Naive thymus-derived CD4-positive, alpha-beta T cell (primary cell): ENCODE measurements around the gene TYMP. TPM values are rescaled to one million over a fixed set of nuclear protein-coding genes. Genes with fewer than 3 reads are reported as not detected.

Experiments used
- ATAC-seq: fragments of 150-1000 bp; cut with Tn5 transposase; 2 replicates; pipeline ENCODE4 v1.10.0; 2021; ENCODE audit warnings: mild to moderate bottlenecking, moderate library complexity
- CTCF ChIA-PET: fragments of 350-600 bp; sonication (Branson Sonifier 250); formaldehyde crosslinking; loops from one replicate; lab custom pipeline; 2021; ENCODE audit warnings: antibody characterized with exemption; lab: Charles Lee
- POLR2A ChIA-PET: fragments of 350-600 bp; sonication (Branson Sonifier 250); formaldehyde crosslinking; loops from one replicate; lab custom pipeline; 2021; ENCODE audit warnings: antibody characterized with exemption, inconsistent platforms; lab: Charles Lee
- DNase-seq, 9 donors: peaks; one replicate each; pipeline versions ENCODE4 v3.0.0 to v3.0.0-alpha.2; 2020 to 2022; ENCODE audit warnings: mixed read lengths in 1 of 9
- H3K27ac ChIP-seq: one replicate; pipeline ENCODE4 v1.7.0; 2013; ENCODE audit warnings: mild to moderate bottlenecking, low read depth, low read length, moderate library complexity
- H3K27me3 ChIP-seq, 2 donors: one replicate each; pipeline ENCODE4 v1.7.0; 2013; ENCODE audit warnings: low read length in 2 of 2, mild to moderate bottlenecking in 2 of 2, moderate library complexity in 2 of 2; ENCODE audit not compliant: control insufficient read depth in 2 of 2, insufficient read depth in 2 of 2
- H3K36me3 ChIP-seq, 3 experiments: 1 replicate in 2 of 3; 2 replicates in 1 of 3; pipeline ENCODE4 v1.7.0; 2013; ENCODE audit warnings: low read length in 3 of 3, mild to moderate bottlenecking in 3 of 3, moderate library complexity in 1 of 3; ENCODE audit not compliant: insufficient read depth in 3 of 3, control insufficient read depth in 2 of 3
- H3K4me1 ChIP-seq, 2 donors: one replicate each; pipeline ENCODE4 v1.7.0; 2013; ENCODE audit warnings: low read length in 2 of 2, mild to moderate bottlenecking in 2 of 2, moderate library complexity in 1 of 2; ENCODE audit not compliant: control insufficient read depth in 2 of 2, insufficient read depth in 2 of 2
- H3K4me3 ChIP-seq: 2 replicates; pipeline ENCODE4 v1.7.0; 2013; ENCODE audit warnings: mild to moderate bottlenecking, low read length
- H3K9me3 ChIP-seq, 3 experiments: 1 replicate in 2 of 3; 2 replicates in 1 of 3; pipeline ENCODE4 v1.7.0; 2013; ENCODE audit warnings: low read length in 3 of 3; ENCODE audit not compliant: control insufficient read depth in 2 of 3
- H3K27ac Mint-ChIP-seq, 9 donors: one replicate each; pipeline ENCODE4 v1.8.0; 2020 to 2022; ENCODE audit warnings: mixed read lengths in 9 of 9, mild to moderate bottlenecking in 8 of 9, moderate library complexity in 5 of 9, inconsistent platforms in 2 of 9
- H3K27me3 Mint-ChIP-seq, 5 donors: one replicate each; pipeline ENCODE4 v1.8.0; 2021 to 2022; ENCODE audit warnings: mixed read lengths in 5 of 5, mild to moderate bottlenecking in 1 of 5
- H3K36me3 Mint-ChIP-seq, 5 donors: one replicate each; pipeline ENCODE4 v1.8.0; 2020 to 2022; ENCODE audit warnings: mixed read lengths in 5 of 5, mild to moderate bottlenecking in 3 of 5, inconsistent platforms in 1 of 5
- H3K4me1 Mint-ChIP-seq, 7 donors: one replicate each; pipeline ENCODE4 v1.8.0; 2020 to 2022; ENCODE audit warnings: mixed read lengths in 7 of 7, mild to moderate bottlenecking in 3 of 7, inconsistent platforms in 1 of 7
- H3K4me3 Mint-ChIP-seq, 10 donors: one replicate each; pipeline ENCODE4 v1.8.0; 2020 to 2022; ENCODE audit warnings: mild to moderate bottlenecking in 10 of 10, mixed read lengths in 10 of 10, moderate library complexity in 6 of 10, inconsistent platforms in 2 of 10
- H3K9me3 Mint-ChIP-seq, 11 donors: one replicate each; pipeline ENCODE4 v1.8.0; 2020 to 2022; ENCODE audit warnings: mixed read lengths in 11 of 11, mild to moderate bottlenecking in 4 of 11, inconsistent platforms in 1 of 11, moderate library complexity in 1 of 11
- intact Hi-C, 2 donors: fragments of 100-400 bp; cut with micrococcal nuclease; formaldehyde crosslinking; loops; one replicate each; pipeline ENCODE4 v1.15.1; 2023
- polyA plus RNA-seq, 2 donors: library from polyadenylated mRNA; unstranded; fragments of 300-500 nt; fragmentation: Illumina TruSeq; gene quantifications; one replicate each; pipeline ENCODE4 v1.2.3, GENCODE V29; 2021
- total RNA-seq, 6 experiments: library from RNA in 5 of 6; stranded (reverse) in 5 of 6; gene quantifications; 1 replicate in 5 of 6; 2 replicates in 1 of 6; pipeline ENCODE4 v1.2.3 and lab custom pipeline; 2021 to 2026

Gene TYMP
- total and polyA plus RNA-seq, 7 experiments from 2014 or later, result 2.7 to 161 (median 7.9) TPM

DNA sequence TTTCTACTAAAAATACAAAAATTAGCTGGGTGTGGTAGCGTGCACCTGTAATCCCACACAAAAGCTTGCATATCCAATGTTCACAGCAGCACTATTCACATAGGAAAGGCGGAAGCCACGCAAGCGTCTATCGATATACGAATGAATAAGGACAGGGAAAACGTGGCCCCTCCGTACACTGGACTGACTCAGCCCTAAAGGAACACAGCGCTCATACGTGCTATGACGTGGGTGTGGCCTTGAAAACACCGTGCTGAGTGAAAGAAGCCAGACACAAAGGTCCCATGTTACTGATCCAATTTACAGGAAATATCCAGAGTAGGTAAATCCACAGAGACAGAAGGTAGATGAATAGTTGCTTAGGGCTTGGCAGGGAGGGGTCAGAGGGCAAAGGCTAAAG, 29.4 kb downstream of the TYMP start:
- DNase-seq (no peak), ATAC-seq (no peak)
- Mint-ChIP-seq H3K36me3 (peaks cover 0 to 3% (median 0%) of the 10 kb centered on the region in 5 donors), H3K27ac (no peak overlapping the region), H3K27me3 (peaks cover 0 to 5% (median 0%) of the 10 kb centered on the region in 5 donors), H3K4me1 (peaks cover 3 to 10% (median 9%) of the 10 kb centered on the region in 7 donors), H3K9me3 (no peaks in the 10 kb centered on the region), H3K4me3 (no peak overlapping the region)
- ChIA-PET POLR2A (interaction anchor here (0.9 kb wide), 1 partner anchor 25 kb away, joined by 3 read pairs; the partner anchor contains the start of gene SCO2), CTCF (interaction anchor here (1.4 kb wide), 1 partner anchor 25 kb away, joined by 7 read pairs; the partner anchor contains the start of gene SCO2)
- intact Hi-C loops, result loop anchor here in 1 of 2 donors (10.0 kb wide), 1 partner anchor 226 kb away; the partner anchor contains the start of gene MAPK11
- H3K36me3 ChIP-seq, result peaks cover 0 to 26% (median 6%) of the 10 kb centered on the region in 3 experiments
- no peaks in the 10 kb centered on the region for H3K4me1 ChIP-seq
- H3K9me3 ChIP-seq, result no peaks in the 10 kb centered on the region
- H3K4me3 ChIP-seq, result no peak overlapping the region
- H3K27ac ChIP-seq, result no peak overlapping the region
- no peaks in the 10 kb centered on the region for H3K27me3 ChIP-seq

DNA sequence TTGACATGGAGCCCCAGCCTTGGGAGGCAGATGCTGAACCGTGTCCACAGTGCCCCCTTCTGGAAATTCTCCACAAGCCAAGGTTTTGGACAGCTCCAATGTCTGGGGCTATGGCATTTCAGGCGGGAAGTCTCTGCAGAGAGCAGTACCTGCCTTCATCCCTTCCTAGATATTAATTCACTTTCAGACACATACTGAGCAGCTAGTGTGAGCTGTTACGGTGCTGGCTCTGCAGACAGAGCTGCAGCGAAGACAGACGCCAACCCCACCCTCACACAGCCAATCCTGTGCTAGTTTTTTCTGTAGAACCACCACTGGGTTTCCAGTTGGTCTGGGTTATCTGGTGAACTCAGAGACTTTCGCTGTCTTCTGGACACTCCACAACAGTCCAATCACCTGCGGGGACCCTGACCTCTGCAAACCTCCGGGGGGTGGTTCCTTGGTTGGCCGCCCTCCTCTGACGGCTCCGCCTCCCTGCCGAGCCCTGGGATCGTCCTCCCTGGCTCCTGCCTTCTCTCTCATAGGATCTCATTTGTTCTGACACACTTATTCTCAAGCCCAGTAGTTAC, 31.4 kb downstream of the TYMP start:
- no peaks in the 10 kb centered on the region for H3K27me3 ChIP-seq
- ChIA-PET CTCF (interaction anchor here (0.5 to 2.4 kb wide), 24 partner anchors 10 to 259 kb away, joined by 3 to 16 read pairs (median 4); partner anchors contain the start of genes LMF2, NCAPH2 and SCO2), POLR2A (interaction anchor here (0.5 to 2.1 kb wide), 11 partner anchors 15 to 155 kb away, joined by 3 to 10 read pairs (median 3); partner anchors contain the start of genes PPP6R2 and SCO2)
- DNase-seq (peak in 8 of 9 donors; percentile 60 to 76 (median 70)), ATAC-seq (peak; percentile 92)
- Mint-ChIP-seq H3K27ac (no peak overlapping the region), H3K36me3 (peaks cover 0 to 3% (median 0%) of the 10 kb centered on the region in 5 donors), H3K27me3 (peaks cover 0 to 5% (median 0%) of the 10 kb centered on the region in 5 donors), H3K4me3 (no peak overlapping the region), H3K9me3 (no peaks in the 10 kb centered on the region), H3K4me1 (peaks cover 3 to 10% (median 9%) of the 10 kb centered on the region in 7 donors)
- intact Hi-C loops, result loop anchor here (1.0 to 10.0 kb wide), 11 partner anchors 28 to 257 kb away; no protein-coding TSS in a partner anchor
- H3K9me3 ChIP-seq, result no peaks in the 10 kb centered on the region
- H3K4me1 ChIP-seq, result no peaks in the 10 kb centered on the region
- peaks cover 0 to 13% (median 0%) of the 10 kb centered on the region in 3 experiments for H3K36me3 ChIP-seq
- H3K4me3 ChIP-seq, result no peak overlapping the region
- H3K27ac ChIP-seq, result no peak overlapping the region

DNA sequence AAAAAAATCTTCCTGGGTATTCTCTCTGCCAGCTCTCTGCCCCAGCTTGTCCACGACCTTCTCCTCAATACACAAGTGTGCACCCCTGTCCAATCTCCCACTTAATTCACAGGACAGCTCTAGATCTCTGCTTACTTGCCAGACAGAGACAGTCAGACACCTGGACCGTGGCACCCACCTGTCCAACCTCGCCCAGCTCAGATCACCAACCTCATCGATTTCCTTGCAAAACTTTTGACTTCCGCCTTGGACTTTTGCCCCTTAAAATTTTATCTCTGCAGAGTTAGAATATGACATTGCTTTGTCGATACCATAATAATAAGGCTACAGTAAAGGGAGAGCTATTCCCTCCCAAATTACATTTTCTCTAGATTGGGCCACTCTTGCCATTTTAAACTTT, 32.7 kb downstream of the TYMP start:
- ATAC-seq (no peak), DNase-seq (no peak)
- Histone ChIP-seq H3K4me1 (no peaks in the 10 kb centered on the region), H3K27ac (no peak overlapping the region), H3K27me3 (no peaks in the 10 kb centered on the region), H3K4me3 (no peak overlapping the region), H3K36me3 (peaks cover 0 to under 1% (median 0%) of the 10 kb centered on the region in 3 experiments), H3K9me3 (no peaks in the 10 kb centered on the region)
- H3K9me3 Mint-ChIP-seq, result no peaks in the 10 kb centered on the region
- H3K4me3 Mint-ChIP-seq, result no peak overlapping the region
- ChIA-PET CTCF (interaction anchor here (0.6 to 2.4 kb wide), 15 partner anchors 11 to 619 kb away, joined by 3 to 16 read pairs (median 4); partner anchors contain the start of genes LMF2, NCAPH2 and SCO2), POLR2A (interaction anchor here (0.7 to 2.1 kb wide), 7 partner anchors 9 to 245 kb away, joined by 3 to 10 read pairs (median 5); partner anchors contain the start of genes LMF2, NCAPH2 and SCO2)
- no peak overlapping the region for H3K27ac Mint-ChIP-seq
- H3K27me3 Mint-ChIP-seq, result peaks cover 0 to 5% (median 0%) of the 10 kb centered on the region in 5 donors
- peaks cover 3 to 10% (median 9%) of the 10 kb centered on the region in 7 donors for H3K4me1 Mint-ChIP-seq
- intact Hi-C loops, result loop anchor here (5.0 to 10.0 kb wide), 3 partner anchors 40 to 195 kb away; no protein-coding TSS in a partner anchor
- H3K36me3 Mint-ChIP-seq, result peaks cover 0 to 3% (median 0%) of the 10 kb centered on the region in 5 donors

DNA sequence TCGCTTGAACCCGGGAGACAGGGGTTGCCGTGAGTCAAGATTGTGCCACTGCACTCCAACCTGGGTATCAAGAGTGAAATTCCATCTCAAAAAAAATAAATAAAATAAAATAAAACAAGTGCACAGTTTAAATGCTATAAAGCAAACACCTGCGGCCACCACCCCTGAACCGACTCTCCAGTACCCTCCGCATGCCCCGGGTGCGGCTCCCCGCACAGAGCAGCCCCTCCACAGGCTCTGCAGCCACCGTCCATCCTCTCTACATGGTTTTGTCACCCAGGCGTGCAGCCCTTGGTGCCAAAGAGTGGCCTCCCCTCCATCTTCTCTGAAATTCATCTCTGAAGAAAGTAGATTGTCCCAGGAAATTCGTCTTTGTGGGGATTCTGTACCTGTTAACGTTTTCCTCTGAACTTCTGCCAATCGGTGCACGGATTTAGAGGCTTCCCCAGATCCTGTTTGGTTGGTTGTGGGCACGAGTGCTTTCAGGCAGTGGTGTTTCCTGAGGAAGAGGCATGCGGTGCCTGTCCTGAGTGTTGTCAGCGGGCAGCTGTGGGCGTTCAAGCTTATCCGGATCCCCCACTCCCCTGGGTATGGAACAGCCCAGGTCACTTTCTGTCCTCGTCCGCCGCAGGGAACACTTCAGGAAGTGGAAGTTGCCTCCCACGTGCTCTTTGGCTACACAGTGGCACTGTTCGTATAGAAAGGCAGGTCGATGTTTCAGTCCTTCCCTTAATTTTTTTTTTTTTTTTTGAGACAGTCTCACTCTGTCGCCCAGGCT, 39.1 kb downstream of the TYMP start:
- peaks cover 0 to 6% of the 10 kb centered on the region in 2 donors for H3K4me1 ChIP-seq
- Mint-ChIP-seq H3K4me1 (peaks cover 6 to 12% (median 8%) of the 10 kb centered on the region in 7 donors), H3K4me3 (peak overlapping the region; percentile 16 to 73 (median 59)), H3K36me3 (no peaks in the 10 kb centered on the region), H3K27me3 (peaks cover 0 to 5% (median 0%) of the 10 kb centered on the region in 5 donors), H3K9me3 (no peaks in the 10 kb centered on the region), H3K27ac (peak overlapping the region in 3 of 9 donors; percentile 39 to 72 (median 40))
- H3K4me3 ChIP-seq, result no peak overlapping the region
- no peaks in the 10 kb centered on the region for H3K36me3 ChIP-seq
- peak; percentile 22 for ATAC-seq
- H3K27ac ChIP-seq, result no peak overlapping the region
- H3K27me3 ChIP-seq, result no peaks in the 10 kb centered on the region
- H3K9me3 ChIP-seq, result no peaks in the 10 kb centered on the region
- intact Hi-C loops, result loop anchor here in 1 of 2 donors (10.0 kb wide), 1 partner anchor 46 kb away; no protein-coding TSS in a partner anchor
- no peak for DNase-seq
- CTCF ChIA-PET, result interaction anchor here (0.6 kb wide), 1 partner anchor 264 kb away, joined by 3 read pairs; no protein-coding TSS in a partner anchor
- POLR2A ChIA-PET, result interaction anchor here (0.6 to 1.4 kb wide), 2 partner anchors 17 to 66 kb away, joined by 3 to 4 read pairs; partner anchors contain the start of genes LMF2 and NCAPH2

DNA sequence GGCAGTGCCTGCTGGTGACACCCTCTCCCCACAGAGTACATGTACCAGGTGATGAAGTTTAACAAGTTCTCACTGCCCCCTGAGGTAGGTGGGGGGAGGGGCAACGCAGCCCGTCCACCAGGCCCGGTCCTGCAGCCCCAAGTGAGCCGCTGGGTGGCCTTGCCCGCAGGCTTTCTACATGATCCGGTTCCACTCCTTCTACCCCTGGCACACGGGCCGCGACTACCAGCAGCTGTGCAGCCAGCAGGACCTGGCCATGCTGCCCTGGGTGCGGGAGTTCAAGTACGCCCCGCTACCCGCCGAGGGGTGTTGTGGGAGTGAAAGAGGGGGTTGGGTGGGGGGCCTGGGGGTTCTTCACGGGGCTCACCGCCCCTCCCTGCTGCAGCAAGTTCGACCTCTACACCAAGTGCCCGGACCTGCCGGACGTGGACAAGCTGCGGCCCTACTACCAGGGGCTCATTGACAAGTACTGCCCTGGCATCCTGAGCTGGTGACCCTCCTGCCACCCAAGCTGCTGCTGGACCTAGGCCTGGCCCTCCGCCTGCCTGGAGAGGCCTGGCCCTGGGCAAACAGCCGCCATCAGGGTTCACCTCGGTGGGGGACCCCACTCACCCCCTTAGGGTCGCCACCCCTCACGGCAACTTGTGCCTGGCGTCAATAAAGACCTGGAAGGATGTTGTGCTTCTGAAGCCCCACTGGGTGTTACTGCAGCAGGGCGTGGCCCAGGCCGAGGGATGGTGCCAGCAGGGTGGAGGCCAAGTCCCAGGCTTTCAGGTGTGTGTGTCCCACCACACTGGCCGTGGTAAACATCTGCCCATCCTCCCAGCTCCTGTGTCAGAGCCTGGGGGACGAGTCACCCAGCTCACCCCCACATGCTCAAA, 40.2 kb downstream of the TYMP start:
- H3K27ac ChIP-seq, result no peak overlapping the region
- ATAC-seq, result no peak
- intact Hi-C loops, result loop anchor here in 1 of 2 donors (10.0 kb wide), 1 partner anchor 45 kb away; no protein-coding TSS in a partner anchor
- H3K4me1 Mint-ChIP-seq, result peaks cover 7 to 15% (median 8%) of the 10 kb centered on the region in 7 donors
- H3K9me3 ChIP-seq, result no peaks in the 10 kb centered on the region
- no peak overlapping the region for H3K4me3 Mint-ChIP-seq
- no peaks in the 10 kb centered on the region for H3K36me3 Mint-ChIP-seq
- no peaks in the 10 kb centered on the region for H3K36me3 ChIP-seq
- no peaks in the 10 kb centered on the region for H3K9me3 Mint-ChIP-seq
- CTCF ChIA-PET, result no interaction called here
- peaks cover 0 to 5% (median 0%) of the 10 kb centered on the region in 5 donors for H3K27me3 Mint-ChIP-seq
- POLR2A ChIA-PET, result interaction anchor here (0.6 to 1.4 kb wide), 3 partner anchors 18 to 40 kb away, joined by 3 to 6 read pairs (median 4); partner anchors contain the start of genes LMF2, NCAPH2 and SCO2
- peaks cover 0 to 6% of the 10 kb centered on the region in 2 donors for H3K4me1 ChIP-seq
- no peak for DNase-seq
- no peak overlapping the region for H3K27ac Mint-ChIP-seq
- no peak overlapping the region for H3K4me3 ChIP-seq
- H3K27me3 ChIP-seq, result no peaks in the 10 kb centered on the region
